Measurements from ENCODE around the gene PCF11. TPM values are rescaled to one million over a fixed set of nuclear protein-coding genes. Genes with fewer than 3 reads are reported as not detected.
A peak's percentile ranks its signal among the peaks of the same experiment; 100 is the strongest.

PCF11 gene
- polyA plus RNA-seq, 4 donors: 13.8 to 65.0 (median 21.1) TPM

DNA sequence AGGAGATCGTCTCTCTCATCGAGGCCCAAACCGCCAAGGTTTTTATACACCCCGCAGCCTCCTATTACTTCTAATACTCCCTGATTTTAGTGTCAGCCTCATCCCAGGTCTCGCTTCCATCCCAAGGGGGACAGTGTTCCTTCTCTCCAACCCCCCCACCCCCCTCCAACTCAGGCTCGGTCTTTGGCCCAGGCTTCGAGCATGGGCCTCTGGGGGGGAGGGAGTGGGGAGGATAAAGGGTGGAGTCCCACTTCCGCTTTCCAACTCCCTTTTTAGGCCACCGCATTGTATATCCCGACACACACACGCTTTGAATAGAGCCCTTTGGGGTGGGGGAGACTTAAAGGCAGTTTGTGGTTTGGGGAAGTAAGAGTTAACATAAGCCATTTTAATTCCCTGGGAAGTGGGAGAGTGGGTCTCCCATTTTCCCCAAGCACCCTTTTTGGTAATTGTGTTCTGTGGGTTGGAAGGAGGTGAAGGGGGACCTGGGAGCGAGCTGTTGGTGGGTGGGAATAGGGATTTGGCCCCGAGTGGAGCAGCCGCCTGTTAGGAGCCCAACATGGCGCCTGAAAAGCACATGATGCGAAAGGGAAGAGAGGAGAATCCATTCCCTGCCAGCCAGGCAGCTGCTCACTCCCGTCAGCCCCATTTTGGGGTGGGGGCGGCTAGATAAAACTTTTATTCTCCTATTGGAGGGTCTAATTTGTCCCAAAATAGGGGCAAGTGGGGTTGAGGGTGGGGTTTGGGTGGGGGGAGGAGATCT is 844 bp downstream of the PCF11 start:
- no peak for FAIRE-seq
- H3K36me3 ChIP-seq (ENCODE audit: control insufficient read depth in 3 of 3, insufficient read depth in 2 of 3, low read depth in 1 of 3, low read length in 3 of 3): peaks cover 0 to 3% (median 0%) of the 10 kb centered on the region in 3 donors
- DNase-seq: peak; percentile 73 to 86
- no peaks in the 10 kb centered on the region for H3K27me3 ChIP-seq (ENCODE audit: control insufficient read depth in 3 of 3, insufficient read depth in 3 of 3, low read length in 3 of 3)
- peak overlapping the region; percentile 67 to 96 (median 95) for H3K4me3 ChIP-seq (ENCODE audit: low read depth in 1 of 3, low read length in 3 of 3)
- peak overlapping the region; percentile 95 to 99 (median 98) for H3K27ac ChIP-seq (ENCODE audit: low read depth in 1 of 3, low read length in 2 of 3)
- no peaks in the 10 kb centered on the region for H3K9me3 ChIP-seq (ENCODE audit: control insufficient read depth in 2 of 2, insufficient read depth in 1 of 2, low read depth in 1 of 2, low read length in 1 of 2)
- peaks cover 0 to 7% (median 4%) of the 10 kb centered on the region in 3 donors for H3K4me1 ChIP-seq (ENCODE audit: control insufficient read depth in 3 of 3, insufficient read depth in 2 of 3, low read depth in 1 of 3, low read length in 2 of 3)
- 0 to 1% (median 0%) methylated on average over 18 of the region's 18 CpGs for WGBS, 3 donors

GRCh38 chr11:83158357-83158786 is 1.4 kb downstream of the PCF11 start:
- no peaks in the 10 kb centered on the region for H3K9me3 ChIP-seq (ENCODE audit: control insufficient read depth in 2 of 2, insufficient read depth in 1 of 2, low read depth in 1 of 2, low read length in 1 of 2)
- H3K4me3 ChIP-seq (ENCODE audit: low read depth in 1 of 3, low read length in 3 of 3): peak overlapping the region; percentile 67 to 96 (median 95)
- 0 to 1% (median 1%) methylated on average over 5 of the region's 5 CpGs for WGBS, 3 donors
- H3K27ac ChIP-seq (ENCODE audit: low read depth in 1 of 3, low read length in 2 of 3): peak overlapping the region; percentile 55 to 99 (median 95)
- H3K4me1 ChIP-seq (ENCODE audit: control insufficient read depth in 3 of 3, insufficient read depth in 2 of 3, low read depth in 1 of 3, low read length in 2 of 3): peaks cover 0 to 7% (median 4%) of the 10 kb centered on the region in 3 donors
- no peak for DNase-seq
- H3K27me3 ChIP-seq (ENCODE audit: control insufficient read depth in 3 of 3, insufficient read depth in 3 of 3, low read length in 3 of 3): no peaks in the 10 kb centered on the region
- H3K36me3 ChIP-seq (ENCODE audit: control insufficient read depth in 3 of 3, insufficient read depth in 2 of 3, low read depth in 1 of 3, low read length in 3 of 3): peaks cover 0 to 3% (median 0%) of the 10 kb centered on the region in 3 donors
- no peak for FAIRE-seq

- no peak for DNase-seq
- Histone ChIP-seq H3K27ac (ENCODE audit: low read depth in 1 of 3, low read length in 2 of 3) (peak overlapping the region in 1 of 3 donors; percentile 95), H3K27me3 (ENCODE audit: control insufficient read depth in 3 of 3, insufficient read depth in 3 of 3, low read length in 3 of 3) (no peaks in the 10 kb centered on the region), H3K9me3 (ENCODE audit: control insufficient read depth in 2 of 2, insufficient read depth in 1 of 2, low read depth in 1 of 2, low read length in 1 of 2) (no peaks in the 10 kb centered on the region), H3K36me3 (ENCODE audit: control insufficient read depth in 3 of 3, insufficient read depth in 2 of 3, low read depth in 1 of 3, low read length in 3 of 3) (peaks cover 0 to 3% (median 0%) of the 10 kb centered on the region in 3 donors), H3K4me1 (ENCODE audit: control insufficient read depth in 3 of 3, insufficient read depth in 2 of 3, low read depth in 1 of 3, low read length in 2 of 3) (peaks cover 0 to 7% (median 4%) of the 10 kb centered on the region in 3 donors), H3K4me3 (ENCODE audit: low read depth in 1 of 3, low read length in 3 of 3) (peak overlapping the region in 2 of 3 donors; percentile 67 to 95)
- FAIRE-seq: no peak
- WGBS, 3 donors: 1 to 6% (median 2%) methylated on average over 15 of the region's 15 CpGs
These were observed 2.3 kb downstream of the PCF11 start for GRCh38 chr11:83158965-83159901.

DNA sequence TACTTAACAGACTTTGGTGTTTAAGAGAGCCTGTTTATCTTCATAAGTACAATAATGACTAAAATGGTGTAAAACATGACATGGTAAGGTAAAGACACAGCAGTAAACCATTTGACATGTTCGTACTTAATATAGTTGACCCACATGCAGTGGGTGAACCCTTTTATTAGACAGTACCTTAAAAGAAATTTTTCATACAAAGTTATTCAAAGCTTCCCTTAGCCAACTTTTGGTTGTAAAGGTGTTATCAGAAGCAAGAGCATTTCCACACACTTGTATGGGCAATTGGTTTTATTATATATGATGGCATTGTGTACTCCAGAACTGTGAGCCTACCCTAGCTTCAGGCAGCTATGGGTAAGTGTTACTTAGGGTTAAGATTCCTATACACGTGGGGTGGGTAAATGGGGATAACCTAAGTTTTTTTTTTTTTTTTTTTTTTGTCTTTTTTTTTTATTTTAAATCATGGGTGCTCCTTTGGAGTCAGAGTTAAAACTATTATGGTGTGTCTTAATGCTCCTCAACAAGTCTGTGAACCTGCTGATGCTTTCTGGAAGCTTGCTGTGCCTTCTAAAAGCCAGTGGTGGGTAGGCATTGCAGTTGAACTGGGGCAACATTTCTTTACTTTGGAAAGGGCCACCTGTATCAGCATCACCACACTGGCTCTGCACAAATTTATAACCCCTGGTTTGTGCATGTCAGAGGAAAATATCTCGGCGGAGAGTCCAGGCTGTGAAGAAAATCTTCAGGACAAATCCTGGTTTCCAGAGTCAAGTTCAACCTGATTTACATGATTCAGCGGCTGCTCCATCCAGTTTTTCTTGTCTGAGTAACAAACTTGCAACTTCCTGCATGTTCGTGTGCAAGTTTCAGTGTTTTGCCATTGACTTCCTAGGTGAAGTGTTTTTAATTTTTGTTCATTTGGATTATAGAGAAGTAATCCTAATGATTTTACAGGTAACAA is 3.3 kb downstream of the PCF11 start:
- H3K27me3 ChIP-seq (ENCODE audit: control insufficient read depth in 3 of 3, insufficient read depth in 3 of 3, low read length in 3 of 3): no peaks in the 10 kb centered on the region
- no peak for FAIRE-seq

GRCh38 chr11:83161610-83162199 is 4.8 kb downstream of the PCF11 start:
- Histone ChIP-seq H3K27ac (ENCODE audit: low read depth in 1 of 3, low read length in 2 of 3) (no peak overlapping the region), H3K4me1 (ENCODE audit: control insufficient read depth in 3 of 3, insufficient read depth in 2 of 3, low read depth in 1 of 3, low read length in 2 of 3) (peaks cover 0 to 7% (median 4%) of the 10 kb centered on the region in 3 donors), H3K9me3 (ENCODE audit: control insufficient read depth in 2 of 2, insufficient read depth in 1 of 2, low read depth in 1 of 2, low read length in 1 of 2) (no peaks in the 10 kb centered on the region), H3K4me3 (ENCODE audit: low read depth in 1 of 3, low read length in 3 of 3) (no peak overlapping the region), H3K27me3 (ENCODE audit: control insufficient read depth in 3 of 3, insufficient read depth in 3 of 3, low read length in 3 of 3) (no peaks in the 10 kb centered on the region), H3K36me3 (ENCODE audit: control insufficient read depth in 3 of 3, insufficient read depth in 2 of 3, low read depth in 1 of 3, low read length in 3 of 3) (peaks cover 3 to 8% (median 7%) of the 10 kb centered on the region in 3 donors)
- 15 to 21% (median 16%) methylated on average over 1 of the region's 1 CpG for WGBS, 3 donors
- FAIRE-seq (no peak), DNase-seq (no peak)

More for the DNA sequence above, 3.3 kb downstream of the PCF11 start:
- DNase-seq: peak; percentile 45 to 55
- Histone ChIP-seq H3K9me3 (ENCODE audit: control insufficient read depth in 2 of 2, insufficient read depth in 1 of 2, low read depth in 1 of 2, low read length in 1 of 2) (no peaks in the 10 kb centered on the region), H3K4me1 (ENCODE audit: control insufficient read depth in 3 of 3, insufficient read depth in 2 of 3, low read depth in 1 of 3, low read length in 2 of 3) (peaks cover 0 to 7% (median 4%) of the 10 kb centered on the region in 3 donors), H3K4me3 (ENCODE audit: low read depth in 1 of 3, low read length in 3 of 3) (peak overlapping the region; percentile 1 to 95 (median 67)), H3K36me3 (ENCODE audit: control insufficient read depth in 3 of 3, insufficient read depth in 2 of 3, low read depth in 1 of 3, low read length in 3 of 3) (peaks cover 0 to 6% (median 3%) of the 10 kb centered on the region in 3 donors), H3K27ac (ENCODE audit: low read depth in 1 of 3, low read length in 2 of 3) (peak overlapping the region; percentile 14 to 95 (median 15))
- WGBS, 3 donors: 3 to 19% (median 5%) methylated on average over 6 of the region's 6 CpGs

- Histone ChIP-seq H3K27ac (ENCODE audit: low read depth in 1 of 3, low read length in 2 of 3) (no peak overlapping the region), H3K4me3 (ENCODE audit: low read depth in 1 of 3, low read length in 3 of 3) (no peak overlapping the region), H3K4me1 (ENCODE audit: control insufficient read depth in 3 of 3, insufficient read depth in 2 of 3, low read depth in 1 of 3, low read length in 2 of 3) (peaks cover 0 to 7% (median 4%) of the 10 kb centered on the region in 3 donors), H3K36me3 (ENCODE audit: control insufficient read depth in 3 of 3, insufficient read depth in 2 of 3, low read depth in 1 of 3, low read length in 3 of 3) (peaks cover 3 to 12% (median 8%) of the 10 kb centered on the region in 3 donors), H3K9me3 (ENCODE audit: control insufficient read depth in 2 of 2, insufficient read depth in 1 of 2, low read depth in 1 of 2, low read length in 1 of 2) (no peaks in the 10 kb centered on the region), H3K27me3 (ENCODE audit: control insufficient read depth in 3 of 3, insufficient read depth in 3 of 3, low read length in 3 of 3) (no peaks in the 10 kb centered on the region)
- 57 to 69% (median 62%) methylated on average over 2 of the region's 2 CpGs for WGBS, 3 donors
- FAIRE-seq (no peak), DNase-seq (peak; percentile 39 to 59)
These were observed 5.4 kb downstream of the PCF11 start for GRCh38 chr11:83162377-83162776.

- Histone ChIP-seq H3K36me3 (ENCODE audit: control insufficient read depth in 3 of 3, insufficient read depth in 2 of 3, low read depth in 1 of 3, low read length in 3 of 3) (peaks cover 21 to 29% (median 22%) of the 10 kb centered on the region in 3 donors), H3K27me3 (ENCODE audit: control insufficient read depth in 3 of 3, insufficient read depth in 3 of 3, low read length in 3 of 3) (no peaks in the 10 kb centered on the region), H3K9me3 (ENCODE audit: control insufficient read depth in 2 of 2, insufficient read depth in 1 of 2, low read depth in 1 of 2, low read length in 1 of 2) (peaks cover 0 to 12% of the 10 kb centered on the region in 2 donors), H3K4me1 (ENCODE audit: control insufficient read depth in 3 of 3, insufficient read depth in 2 of 3, low read depth in 1 of 3, low read length in 2 of 3) (peaks cover 8 to 10% (median 8%) of the 10 kb centered on the region in 3 donors), H3K4me3 (ENCODE audit: low read depth in 1 of 3, low read length in 3 of 3) (no peak overlapping the region), H3K27ac (ENCODE audit: low read depth in 1 of 3, low read length in 2 of 3) (no peak overlapping the region)
- DNase-seq: no peak
- WGBS, 3 donors: 96 to 98% (median 97%) methylated on average over 11 of the region's 11 CpGs
- peak; percentile 55 for FAIRE-seq
These were observed 9.4 kb downstream of the PCF11 start for GRCh38 chr11:83166193-83166866.

Measured in small intestine (tissue), 7 donors.